Skin epidermis (tissue), 12 donors: Measurements from ENCODE around the gene RAPGEFL1.

Experiments
- H3K27ac ChIP-seq, 21 experiments: fragments of 200-600 bp; sonication (generic) in 11 of 21; one replicate each; pipeline ENCODE4 v1.5.0; 2020; ENCODE audit warnings: mild to moderate bottlenecking in 3 of 21, inconsistent platforms in 2 of 21, moderate library complexity in 2 of 21
- H3K4me3 ChIP-seq, 7 experiments: fragments of 200-600 bp; sonication (generic) in 2 of 7; one replicate each; pipeline ENCODE4 v1.5.0; 2020; ENCODE audit warnings: inconsistent platforms in 2 of 7, mild to moderate bottlenecking in 2 of 7, moderate library complexity in 1 of 7

RAPGEFL1 gene

DNA sequence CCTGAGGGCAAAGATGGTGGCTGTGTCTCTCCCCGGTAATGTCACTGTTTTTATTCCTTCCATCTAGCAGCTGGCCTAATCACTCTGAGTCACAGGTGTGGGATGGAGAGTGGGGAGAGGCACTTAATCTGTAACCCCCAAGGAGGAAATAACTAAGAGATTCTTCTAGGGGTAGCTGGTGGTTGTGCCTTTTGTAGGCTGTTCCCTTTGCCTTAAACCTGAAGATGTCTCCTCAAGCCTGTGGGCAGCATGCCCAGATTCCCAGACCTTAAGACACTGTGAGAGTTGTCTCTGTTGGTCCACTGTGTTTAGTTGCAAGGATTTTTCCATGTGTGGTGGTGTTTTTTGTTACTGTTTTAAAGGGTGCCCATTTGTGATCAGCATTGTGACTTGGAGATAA, 5.5 kb upstream of the RAPGEFL1 start:
- no peak overlapping the region for H3K4me3 ChIP-seq
- no peak overlapping the region for H3K27ac ChIP-seq

- Histone ChIP-seq H3K4me3 (no peak overlapping the region), H3K27ac (no peak overlapping the region)
Measured at GRCh38 chr17:40173091-40173777, 4.0 kb upstream of the RAPGEFL1 start.

GRCh38 chr17:40173778-40174135, 3.5 kb upstream of the RAPGEFL1 start:
- Histone ChIP-seq H3K4me3 (no peak overlapping the region), H3K27ac (no peak overlapping the region)

DNA sequence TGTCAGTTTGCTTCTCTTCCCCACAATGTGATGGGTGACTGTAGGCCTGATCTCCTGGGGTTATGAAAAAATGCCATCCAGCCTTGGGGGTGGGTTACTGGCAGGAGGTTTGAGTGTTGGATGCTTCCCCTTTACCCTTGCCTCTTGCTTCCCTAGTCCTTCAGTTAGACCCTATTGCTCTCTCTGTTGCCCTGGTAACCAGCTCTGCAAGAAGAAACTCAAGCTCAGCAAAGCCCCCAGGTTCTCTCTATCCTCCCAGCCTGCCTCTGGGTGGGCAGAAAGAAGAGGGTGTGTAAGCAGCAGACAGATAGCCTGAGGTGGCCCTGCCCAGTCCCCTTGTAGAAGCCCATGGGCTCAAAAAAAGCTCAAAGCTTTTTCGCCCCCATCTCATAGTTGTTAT, 2.8 kb upstream of the RAPGEFL1 start:
- Histone ChIP-seq H3K27ac (peak overlapping the region in 1 of 21 experiments; percentile 31), H3K4me3 (no peak overlapping the region)

DNA sequence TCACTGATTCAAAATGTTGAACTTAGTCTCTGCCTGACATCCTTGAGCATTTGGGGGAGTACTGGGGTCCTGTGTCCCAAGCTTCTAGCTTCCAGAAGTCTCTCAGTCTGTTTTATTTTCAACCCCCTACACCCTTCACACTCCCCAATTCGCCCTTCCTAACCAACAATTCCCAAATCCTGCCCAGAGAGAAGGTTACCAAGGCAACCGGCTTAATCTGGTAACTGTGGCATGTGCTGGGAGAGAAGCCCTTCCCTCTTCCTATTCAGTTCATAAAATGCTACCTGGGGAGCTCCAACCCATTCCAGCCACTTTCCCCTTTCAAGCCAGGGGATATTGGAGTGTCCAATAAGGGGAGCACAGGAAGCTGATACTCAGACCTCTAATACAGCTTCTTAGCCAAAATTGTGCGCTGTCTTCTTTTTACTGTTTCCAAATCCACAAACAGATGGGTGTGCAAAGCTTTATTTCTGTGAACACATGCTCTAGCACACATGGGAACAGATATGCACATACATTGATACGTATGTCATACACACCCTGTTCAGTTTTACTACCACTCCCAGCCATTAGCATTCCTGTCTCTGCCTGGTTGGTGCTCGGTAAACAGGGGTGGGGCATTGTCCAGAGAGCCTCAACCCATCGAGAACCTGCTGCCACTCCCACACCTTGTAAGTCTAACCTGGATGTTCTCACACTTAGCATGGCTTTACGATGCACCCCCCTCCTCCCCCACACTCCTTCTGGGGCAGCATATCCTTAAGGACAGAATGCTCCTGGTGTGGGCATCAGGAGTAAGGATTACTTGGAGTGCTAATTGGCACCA, 1.1 kb upstream of the RAPGEFL1 start:
- peak overlapping the region in 18 of 21 experiments; percentile 40 to 94 (median 85) for H3K27ac ChIP-seq

GRCh38 chr17:40176754-40177110, 538 bp upstream of the RAPGEFL1 start:
- peak overlapping the region in 2 of 7 experiments; percentile 55 to 70 for H3K4me3 ChIP-seq
- peak overlapping the region in 19 of 21 experiments; percentile 55 to 94 (median 84) for H3K27ac ChIP-seq

More for the DNA sequence above, 1.1 kb upstream of the RAPGEFL1 start:
- no peak overlapping the region for H3K4me3 ChIP-seq

- H3K4me3 ChIP-seq = peak overlapping the region; percentile 44 to 70 (median 55)
- peak overlapping the region; percentile 4 to 94 (median 84) for H3K27ac ChIP-seq
Measured at GRCh38 chr17:40178021-40178601, 841 bp downstream of the RAPGEFL1 start.

- H3K27ac ChIP-seq = peak overlapping the region; percentile 4 to 94 (median 84)
- peak overlapping the region; percentile 44 to 70 (median 55) for H3K4me3 ChIP-seq
Measured at GRCh38 chr17:40178660-40179059, 1.4 kb downstream of the RAPGEFL1 start.

DNA sequence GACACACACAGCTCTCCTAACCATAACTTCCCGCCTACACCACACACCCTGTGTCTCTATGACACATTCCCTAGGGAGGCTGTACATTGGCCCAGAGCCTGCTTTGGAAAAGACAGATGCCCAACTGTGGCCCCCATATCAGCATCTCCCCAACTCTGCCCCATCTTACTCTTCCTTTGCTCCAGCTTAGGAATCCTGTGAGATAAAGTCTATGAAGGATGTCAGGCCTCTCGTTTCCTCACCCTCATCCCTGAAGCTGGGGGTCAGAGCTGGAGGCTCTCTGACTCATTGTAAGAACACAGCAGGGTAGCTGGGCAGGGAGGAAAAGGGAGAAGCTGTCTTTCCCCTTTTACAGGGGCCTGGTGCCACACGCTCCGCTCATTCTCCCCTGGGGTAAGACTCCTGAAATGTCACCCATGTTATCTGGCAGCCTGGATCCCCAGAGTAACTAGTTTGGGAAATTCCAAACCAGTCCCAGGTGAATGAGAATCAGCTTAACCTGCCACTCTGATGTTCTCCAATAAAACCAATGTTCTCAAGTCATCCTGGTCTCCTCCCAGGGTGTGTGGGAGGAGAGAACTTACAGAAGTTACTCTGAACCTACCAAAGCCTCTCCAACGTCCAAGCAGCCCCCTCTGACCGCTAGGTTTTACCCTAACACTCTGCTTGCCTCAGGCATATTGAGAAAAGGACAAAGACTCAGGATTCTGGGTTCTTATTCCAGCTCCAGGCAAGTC, 2.8 kb downstream of the RAPGEFL1 start:
- Histone ChIP-seq H3K27ac (peak overlapping the region in 20 of 21 experiments; percentile 56 to 94 (median 84)), H3K4me3 (peak overlapping the region in 3 of 7 experiments; percentile 56 to 70 (median 59))

DNA sequence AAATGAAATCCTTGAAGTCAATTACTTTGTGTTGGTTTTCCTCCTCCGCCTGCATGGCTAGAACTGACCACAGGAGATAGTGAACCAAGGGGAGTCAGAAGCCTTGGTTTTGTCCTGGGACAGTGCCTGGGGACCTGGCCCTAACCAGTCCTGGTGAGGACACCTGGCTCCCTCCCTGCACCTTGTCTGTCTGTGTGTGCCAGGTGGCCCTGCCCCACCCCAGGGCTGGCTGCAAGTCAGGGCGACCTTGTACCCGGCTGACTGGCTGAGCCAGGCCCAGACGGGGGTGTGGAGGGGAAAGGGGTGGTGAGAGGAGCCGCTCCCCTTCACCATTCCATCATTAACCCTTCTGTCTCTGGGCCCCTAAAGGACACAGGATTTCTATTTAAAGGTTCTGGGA, 3.4 kb downstream of the RAPGEFL1 start:
- Histone ChIP-seq H3K4me3 (peak overlapping the region in 2 of 7 experiments; percentile 7 to 70), H3K27ac (peak overlapping the region in 20 of 21 experiments; percentile 50 to 94 (median 82))

- H3K27ac ChIP-seq = peak overlapping the region in 12 of 21 experiments; percentile 22 to 94 (median 82)
- H3K4me3 ChIP-seq = peak overlapping the region in 2 of 7 experiments; percentile 2 to 7
Measured at GRCh38 chr17:40181205-40181604, 3.9 kb downstream of the RAPGEFL1 start.

GRCh38 chr17:40182606-40183005, 5.3 kb downstream of the RAPGEFL1 start:
- no peak overlapping the region for H3K4me3 ChIP-seq
- H3K27ac ChIP-seq = no peak overlapping the region

GRCh38 chr17:40187238-40187637, 10.0 kb downstream of the RAPGEFL1 start:
- no peak overlapping the region for H3K27ac ChIP-seq
- no peak overlapping the region for H3K4me3 ChIP-seq

GRCh38 chr17:40188694-40189093, 11.4 kb downstream of the RAPGEFL1 start:
- H3K4me3 ChIP-seq = no peak overlapping the region
- no peak overlapping the region for H3K27ac ChIP-seq

DNA sequence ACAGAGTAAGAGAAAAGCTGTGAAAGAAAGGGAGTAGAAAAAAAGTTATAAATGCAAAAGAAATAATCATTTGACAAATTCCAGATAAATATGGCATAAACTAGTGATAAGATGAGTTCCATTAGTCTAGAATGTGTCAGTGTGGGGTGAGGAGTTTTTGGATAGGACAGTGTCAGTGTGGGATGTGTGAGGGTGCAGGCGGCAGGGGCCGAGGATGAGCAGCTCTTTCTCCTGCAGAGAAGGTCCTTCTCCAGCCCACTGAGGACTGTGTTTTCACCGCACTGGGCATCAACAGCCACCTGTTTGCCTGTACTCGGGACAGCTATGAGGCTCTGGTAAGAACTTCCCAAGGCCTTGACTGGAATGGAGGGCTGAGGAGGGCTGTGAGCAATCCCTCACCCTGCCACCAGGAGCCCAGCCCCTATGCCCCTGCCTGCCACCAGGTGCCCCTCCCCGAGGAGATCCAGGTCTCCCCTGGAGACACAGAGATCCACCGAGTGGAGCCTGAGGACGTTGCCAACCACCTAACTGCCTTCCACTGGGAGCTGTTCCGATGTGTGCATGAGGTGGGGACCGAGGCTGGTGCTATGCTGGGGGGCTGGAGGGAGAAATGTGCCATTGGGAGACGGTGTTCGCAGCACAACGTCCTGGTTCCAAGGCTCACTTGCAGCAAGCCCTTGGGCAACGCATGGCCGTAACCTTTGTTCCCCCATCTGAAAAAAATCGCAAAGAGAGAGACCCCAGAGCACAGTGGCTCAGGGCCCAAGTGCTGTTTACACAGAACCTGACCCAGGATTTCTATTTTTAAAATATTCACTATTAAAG, 13.1 kb downstream of the RAPGEFL1 start:
- Histone ChIP-seq H3K4me3 (peak overlapping the region in 3 of 7 experiments; percentile 42 to 59 (median 44)), H3K27ac (peak overlapping the region in 4 of 21 experiments; percentile 5 to 61 (median 42))

- Histone ChIP-seq H3K27ac (peak overlapping the region in 14 of 21 experiments; percentile 5 to 61 (median 48)), H3K4me3 (peak overlapping the region; percentile 39 to 59 (median 42))
Measured at GRCh38 chr17:40191237-40192208, 14.3 kb downstream of the RAPGEFL1 start.

DNA sequence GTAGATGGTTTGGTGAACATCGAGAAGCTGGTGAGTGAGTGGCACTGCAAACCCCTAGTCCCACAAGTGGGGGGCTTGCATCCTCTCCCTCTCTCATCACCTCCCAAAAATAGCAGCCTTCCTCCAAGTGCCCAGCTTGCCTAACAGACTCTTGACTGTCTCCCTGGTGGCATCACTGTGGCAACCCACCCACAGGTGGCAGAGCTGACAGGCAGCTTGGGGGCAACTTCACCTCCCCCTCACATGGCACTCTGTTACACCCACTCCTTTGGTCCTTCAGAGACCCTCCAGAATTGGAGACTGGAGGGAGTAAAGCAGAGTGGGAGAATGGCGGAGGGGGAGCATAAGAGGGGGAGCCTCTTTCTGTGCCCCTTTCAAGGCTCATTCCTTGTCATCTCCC, 15.7 kb downstream of the RAPGEFL1 start:
- Histone ChIP-seq H3K4me3 (no peak overlapping the region), H3K27ac (peak overlapping the region in 1 of 21 experiments; percentile 7)

GRCh38 chr17:40194821-40195220, 17.6 kb downstream of the RAPGEFL1 start:
- H3K27ac ChIP-seq = peak overlapping the region in 2 of 21 experiments; percentile 5 to 53

More at GRCh38 chr17:40194821-40195220, 17.6 kb downstream of the RAPGEFL1 start:
- H3K4me3 ChIP-seq = no peak overlapping the region
